ENCODE data around the gene CELF1.

CELF1 gene

DNA sequence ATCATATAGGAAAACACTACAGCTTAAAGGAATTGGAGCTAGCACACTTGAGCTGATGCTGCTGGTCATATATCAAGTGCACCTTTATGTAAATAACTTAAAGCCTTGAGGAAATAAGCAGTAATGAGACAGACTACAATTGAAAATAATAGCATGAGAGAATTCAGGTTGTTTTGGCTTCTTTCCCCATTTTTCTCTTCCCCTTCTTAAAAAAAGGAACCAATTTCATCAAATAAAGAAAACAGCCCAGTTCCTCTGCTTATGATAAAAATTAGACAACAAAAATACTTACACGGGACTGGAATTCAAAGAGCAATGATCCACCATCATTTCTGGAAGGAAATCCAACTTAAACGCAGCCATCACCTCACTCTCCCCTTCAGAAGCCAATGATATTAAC is 53.8 kb downstream of the CELF1 start:
- peaks cover 40% of the 10 kb centered on the region for H3K36me3 ChIP-seq
- no peak overlapping the region for H3K27ac ChIP-seq
- TF ChIP-seq, protein P1, sequence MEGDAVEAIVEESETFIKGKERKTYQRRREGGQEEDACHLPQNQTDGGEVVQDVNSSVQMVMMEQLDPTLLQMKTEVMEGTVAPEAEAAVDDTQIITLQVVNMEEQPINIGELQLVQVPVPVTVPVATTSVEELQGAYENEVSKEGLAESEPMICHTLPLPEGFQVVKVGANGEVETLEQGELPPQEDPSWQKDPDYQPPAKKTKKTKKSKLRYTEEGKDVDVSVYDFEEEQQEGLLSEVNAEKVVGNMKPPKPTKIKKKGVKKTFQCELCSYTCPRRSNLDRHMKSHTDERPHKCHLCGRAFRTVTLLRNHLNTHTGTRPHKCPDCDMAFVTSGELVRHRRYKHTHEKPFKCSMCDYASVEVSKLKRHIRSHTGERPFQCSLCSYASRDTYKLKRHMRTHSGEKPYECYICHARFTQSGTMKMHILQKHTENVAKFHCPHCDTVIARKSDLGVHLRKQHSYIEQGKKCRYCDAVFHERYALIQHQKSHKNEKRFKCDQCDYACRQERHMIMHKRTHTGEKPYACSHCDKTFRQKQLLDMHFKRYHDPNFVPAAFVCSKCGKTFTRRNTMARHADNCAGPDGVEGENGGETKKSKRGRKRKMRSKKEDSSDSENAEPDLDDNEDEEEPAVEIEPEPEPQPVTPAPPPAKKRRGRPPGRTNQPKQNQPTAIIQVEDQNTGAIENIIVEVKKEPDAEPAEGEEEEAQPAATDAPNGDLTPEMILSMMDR (IDR thresholded peaks at IDR 0.05; ENCODE audit: low read depth, low read length), result no peak
- no peak overlapping the region for H3K4me3 ChIP-seq (ENCODE audit: low read depth, low read length)
- no peaks in the 10 kb centered on the region for H3K27me3 ChIP-seq (ENCODE audit: insufficient read depth, low read depth, severe bottlenecking)
- no peak for DNase-seq
- H3K9me3 ChIP-seq (ENCODE audit: severe bottlenecking), result no peaks in the 10 kb centered on the region

DNA sequence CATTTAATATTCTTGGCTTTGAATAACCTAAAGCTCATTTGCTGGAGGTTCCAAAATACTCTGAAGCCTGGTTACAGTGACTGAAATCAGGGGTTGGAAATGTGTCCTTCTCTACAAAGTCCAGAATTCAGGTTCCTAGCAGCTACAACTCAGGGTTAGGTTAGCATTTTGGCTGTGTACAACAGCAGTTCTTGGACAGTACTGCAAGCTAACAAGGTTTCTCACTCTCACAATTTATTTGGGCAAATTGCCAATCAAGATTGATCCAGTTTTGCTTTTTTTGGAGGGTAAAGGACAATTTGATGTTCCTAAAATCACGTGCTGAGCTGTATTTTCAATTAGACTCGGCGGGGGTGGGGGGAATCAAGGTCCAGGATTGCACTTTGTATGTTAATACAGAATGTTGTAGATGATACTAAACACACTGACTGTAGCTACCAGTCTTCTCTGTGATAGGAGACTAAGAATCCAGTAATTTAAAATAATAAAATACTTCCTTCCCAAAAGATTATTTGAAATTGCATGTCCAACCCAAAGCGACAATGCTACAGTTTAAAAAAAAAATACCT is 54.3 kb downstream of the CELF1 start:
- no peak overlapping the region for H3K4me3 ChIP-seq (ENCODE audit: low read depth, low read length)
- H3K27ac ChIP-seq, result no peak overlapping the region
- H3K27me3 ChIP-seq (ENCODE audit: insufficient read depth, low read depth, severe bottlenecking), result no peaks in the 10 kb centered on the region
- H3K9me3 ChIP-seq (ENCODE audit: severe bottlenecking), result no peaks in the 10 kb centered on the region
- peaks cover 45% of the 10 kb centered on the region for H3K36me3 ChIP-seq
- DNase-seq, result no peak
- TF ChIP-seq, protein P1 (IDR thresholded peaks at IDR 0.05; ENCODE audit: low read depth, low read length), result no peak

DNA sequence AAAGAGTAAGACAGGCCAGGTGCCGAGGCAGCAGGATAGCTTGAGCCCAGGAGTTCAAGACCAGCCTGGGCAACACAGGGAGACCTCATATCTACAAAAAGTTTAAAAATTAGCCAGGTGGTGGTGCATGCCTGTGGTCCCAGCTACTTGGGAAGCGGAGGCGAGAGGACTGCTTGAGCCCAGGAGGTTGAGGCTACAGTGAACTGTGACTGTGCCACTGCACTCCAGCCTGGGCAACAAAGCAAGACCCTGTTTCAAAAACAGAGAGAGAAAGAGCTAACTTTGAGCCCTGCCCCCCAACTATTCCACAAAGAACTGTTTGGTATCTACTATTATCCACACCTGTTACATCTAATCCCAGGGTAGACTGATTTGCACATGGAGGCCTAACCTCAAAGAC is 54.8 kb downstream of the CELF1 start:
- no peaks in the 10 kb centered on the region for H3K27me3 ChIP-seq (ENCODE audit: insufficient read depth, low read depth, severe bottlenecking)
- TF ChIP-seq, protein P1 (IDR thresholded peaks at IDR 0.05; ENCODE audit: low read depth, low read length), result no peak
- no peak for DNase-seq
- no peak overlapping the region for H3K27ac ChIP-seq
- H3K9me3 ChIP-seq (ENCODE audit: severe bottlenecking), result no peaks in the 10 kb centered on the region
- no peak overlapping the region for H3K4me3 ChIP-seq (ENCODE audit: low read depth, low read length)
- peaks cover 47% of the 10 kb centered on the region for H3K36me3 ChIP-seq

DNA sequence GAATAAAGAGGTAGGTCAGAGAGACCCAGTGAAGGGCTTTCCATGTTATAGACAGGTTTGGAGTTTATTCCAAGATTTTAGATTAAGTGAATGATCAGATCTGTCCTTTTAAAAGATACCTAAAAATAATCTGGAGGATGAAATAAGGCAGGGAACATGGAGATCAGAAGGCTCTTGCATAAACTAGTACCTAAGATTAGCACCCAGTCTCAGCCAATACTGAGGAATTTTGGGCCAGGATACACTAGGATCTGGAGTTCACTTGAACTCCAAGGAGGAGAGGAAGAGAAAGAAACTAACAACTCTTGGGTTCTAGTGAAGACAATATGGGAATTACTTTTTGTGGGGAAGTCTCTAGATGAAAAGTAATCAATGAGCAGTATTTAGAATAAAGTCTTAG is 56.1 kb downstream of the CELF1 start:
- Histone ChIP-seq H3K27me3 (ENCODE audit: insufficient read depth, low read depth, severe bottlenecking) (no peaks in the 10 kb centered on the region), H3K27ac (no peak overlapping the region), H3K4me3 (ENCODE audit: low read depth, low read length) (no peak overlapping the region), H3K9me3 (ENCODE audit: severe bottlenecking) (no peaks in the 10 kb centered on the region), H3K36me3 (peaks cover 49% of the 10 kb centered on the region)
- TF ChIP-seq, protein P1 (IDR thresholded peaks at IDR 0.05; ENCODE audit: low read depth, low read length), result no peak
- no peak for DNase-seq

DNA sequence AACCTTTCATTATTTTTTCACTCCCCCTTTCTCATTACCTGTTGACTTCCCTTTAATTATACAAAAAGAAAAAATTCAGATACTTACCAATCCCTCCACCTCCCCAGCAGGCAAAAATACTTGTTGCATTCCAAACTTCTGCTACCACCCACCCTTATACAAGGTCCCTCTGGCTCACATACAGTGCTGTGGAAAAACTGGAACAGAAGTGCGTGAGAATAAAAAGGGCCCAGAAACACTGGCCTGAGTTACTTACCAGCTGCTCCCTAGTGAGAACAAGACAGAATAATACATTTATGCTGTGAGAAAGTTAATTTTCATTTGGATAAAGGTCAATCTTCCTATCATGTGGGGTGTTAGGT is 57.1 kb downstream of the CELF1 start:
- no peak overlapping the region for H3K27ac ChIP-seq
- peaks cover 44% of the 10 kb centered on the region for H3K36me3 ChIP-seq
- no peak overlapping the region for H3K4me3 ChIP-seq (ENCODE audit: low read depth, low read length)
- no peaks in the 10 kb centered on the region for H3K27me3 ChIP-seq (ENCODE audit: insufficient read depth, low read depth, severe bottlenecking)
- TF ChIP-seq, protein P1 (IDR thresholded peaks at IDR 0.05; ENCODE audit: low read depth, low read length), result no peak
- no peak for DNase-seq
- H3K9me3 ChIP-seq (ENCODE audit: severe bottlenecking), result no peaks in the 10 kb centered on the region

Measured in WERI-Rb-1 (cell line).